G401.6 (cell line): ENCODE results near the gene TENM3.

Experiments used
- FAIRE-seq: peaks from 2 replicates; lab custom pipeline; 2012; peaks lifted over from hg19 to GRCh38; lab: Jason Lieb, UNC

TENM3 gene

GRCh38 chr4:182695009-182695408, 451.8 kb downstream of the TENM3 start:
- no peak for FAIRE-seq

- no peak for FAIRE-seq
Measured at GRCh38 chr4:182695842-182696241, 452.6 kb downstream of the TENM3 start.

- no peak for FAIRE-seq
Measured at GRCh38 chr4:182697094-182697493, 453.9 kb downstream of the TENM3 start.

DNA sequence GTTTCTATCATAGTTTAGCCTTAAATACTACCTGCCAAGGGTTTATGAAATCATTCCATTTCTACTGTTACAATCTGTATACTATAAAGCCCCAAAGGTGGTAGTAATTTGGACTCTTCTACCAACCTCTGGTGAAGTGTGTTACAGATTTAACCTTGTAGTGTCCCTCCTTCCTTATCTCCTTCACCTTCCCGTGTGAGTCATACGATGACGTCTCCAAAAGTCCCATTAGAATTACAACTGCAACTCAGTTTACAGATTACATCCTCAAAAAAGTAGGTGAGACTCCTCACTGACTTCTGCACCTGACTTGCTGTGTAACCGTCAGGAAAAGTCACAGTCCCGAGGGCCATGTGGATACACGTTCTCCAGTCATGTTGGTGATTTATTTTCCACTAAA, 455.0 kb downstream of the TENM3 start:
- FAIRE-seq: no peak

DNA sequence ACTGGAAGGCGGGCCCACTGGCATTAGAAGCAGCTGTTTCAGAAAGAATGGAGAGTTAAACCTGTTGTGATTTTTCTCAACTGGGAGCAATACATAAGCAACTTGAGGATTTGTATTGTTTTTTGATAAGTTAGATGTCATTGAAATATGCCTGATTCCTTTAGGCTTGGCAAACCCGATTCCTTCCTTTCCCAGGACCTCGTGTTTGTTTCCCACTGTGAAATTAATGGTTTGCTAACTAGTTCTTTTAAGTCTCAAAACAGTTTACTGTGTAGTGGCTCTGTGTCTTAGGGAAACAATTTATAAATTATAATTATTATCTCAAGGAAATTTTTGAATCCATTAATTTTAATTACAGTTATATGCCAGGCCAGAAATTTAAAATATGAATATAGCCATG, 456.0 kb downstream of the TENM3 start:
- no peak for FAIRE-seq

DNA sequence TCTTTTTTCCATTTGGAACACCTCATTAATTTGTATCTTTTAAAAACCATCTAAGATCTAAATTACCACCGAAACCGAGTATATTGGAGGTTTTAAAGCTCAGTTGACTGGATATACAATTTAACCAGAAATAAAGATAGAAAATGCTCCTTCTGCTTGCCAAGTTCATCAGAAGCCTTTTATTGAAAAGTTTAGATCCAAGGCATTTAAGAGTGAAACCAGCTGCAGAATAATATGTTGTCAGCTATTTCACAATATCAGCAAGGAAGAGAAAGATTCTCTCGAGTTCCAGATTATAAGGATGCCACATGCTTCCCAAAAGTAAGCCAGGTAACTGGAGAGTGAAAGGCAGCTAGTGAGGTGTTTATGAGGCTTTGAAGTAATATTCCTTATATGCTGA, 456.6 kb downstream of the TENM3 start:
- FAIRE-seq: no peak

DNA sequence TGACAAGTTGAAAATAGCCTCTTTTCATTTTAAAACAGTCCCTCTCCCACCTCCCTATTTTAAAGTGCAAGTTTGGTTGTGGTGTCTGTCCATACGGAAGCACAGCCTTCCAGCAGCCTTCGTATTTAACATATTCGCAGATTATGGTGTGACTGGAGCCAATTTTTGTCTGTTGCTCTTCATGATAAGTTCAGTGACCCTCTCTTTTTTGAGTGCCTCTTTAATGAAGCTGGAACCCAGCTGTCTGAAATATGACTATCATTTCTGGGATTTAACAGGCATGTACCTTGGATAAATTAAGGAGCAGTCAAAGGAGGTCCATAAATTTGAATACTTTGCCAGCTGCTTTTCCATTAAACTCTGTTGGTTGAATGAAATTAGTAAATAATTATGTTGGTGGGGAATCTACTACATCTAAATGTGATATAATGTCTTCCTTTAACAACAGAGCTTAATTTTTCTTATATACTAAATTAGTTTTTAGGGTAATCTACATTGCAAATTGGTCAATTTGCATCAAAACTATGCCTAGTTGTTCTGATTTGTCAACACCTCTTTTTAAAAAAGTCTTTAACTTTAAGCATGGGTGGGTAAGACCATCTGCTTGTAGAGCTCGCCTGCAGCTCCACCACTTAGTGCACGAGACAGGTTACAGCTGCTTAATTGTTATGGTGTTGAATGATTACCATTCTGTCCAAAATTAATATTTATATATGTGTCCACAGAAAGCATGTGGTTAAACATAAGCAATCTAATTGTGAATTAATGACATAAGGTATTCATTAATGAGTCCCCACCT, 457.4 kb downstream of the TENM3 start:
- FAIRE-seq: no peak

- no peak for FAIRE-seq
Measured at GRCh38 chr4:182704077-182704476, 460.9 kb downstream of the TENM3 start.

DNA sequence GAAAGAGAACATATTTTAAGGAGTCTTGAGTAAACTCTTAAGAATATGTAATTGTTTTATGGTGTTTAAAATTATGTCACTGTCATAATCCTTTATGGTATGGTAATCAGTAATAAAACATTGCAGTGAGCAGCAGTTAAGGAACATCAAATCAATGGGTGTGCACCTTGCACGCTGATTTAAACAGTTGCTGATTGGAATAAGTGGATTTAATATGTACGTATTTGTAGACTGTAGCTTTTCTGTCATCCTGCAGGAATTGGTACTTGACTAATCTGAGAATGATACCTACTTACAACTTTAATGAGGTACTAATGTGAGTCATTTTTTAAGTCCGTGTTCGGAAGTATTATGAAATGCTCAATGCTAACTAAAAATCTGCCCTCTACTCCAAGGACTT, 461.7 kb downstream of the TENM3 start:
- FAIRE-seq: no peak

- FAIRE-seq: no peak
Measured at GRCh38 chr4:182705389-182705788, 462.2 kb downstream of the TENM3 start.

DNA sequence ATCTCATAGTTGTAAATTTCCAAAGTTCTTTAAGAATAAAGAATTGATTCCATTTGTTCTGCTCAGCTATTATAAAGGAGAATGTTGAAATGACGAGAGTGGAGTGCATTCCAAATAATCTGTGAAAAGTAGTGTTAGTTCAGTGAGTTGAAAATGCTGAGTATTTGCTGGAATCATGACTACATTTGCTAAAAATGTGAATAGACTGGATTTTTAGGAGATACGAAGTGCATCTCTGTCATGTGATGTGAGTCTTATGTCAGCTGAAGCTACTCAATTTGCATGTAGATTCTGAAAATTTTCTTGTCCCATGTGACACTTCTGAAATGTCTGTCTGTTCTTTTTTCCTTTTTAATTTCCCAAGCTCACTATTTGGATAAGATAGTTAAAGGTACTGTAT, 468.0 kb downstream of the TENM3 start:
- no peak for FAIRE-seq

DNA sequence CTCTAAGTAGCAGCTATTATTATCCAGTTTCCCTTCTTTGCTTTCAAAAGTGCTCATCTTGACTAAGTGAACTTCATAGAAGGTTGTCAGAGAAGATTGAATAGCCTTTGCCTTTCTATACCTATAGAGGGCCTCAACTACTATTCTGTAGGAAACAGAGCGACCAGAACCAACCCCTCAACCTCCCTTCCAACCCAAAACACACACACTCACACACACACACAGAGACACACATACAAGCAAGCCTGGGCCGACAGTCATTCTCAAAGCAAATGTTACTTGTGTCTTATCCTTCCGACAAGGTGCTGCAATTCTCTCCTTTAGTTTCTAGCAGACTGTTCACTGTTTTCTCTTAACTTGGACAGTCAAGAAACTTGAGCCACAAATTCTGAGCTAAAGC, 472.3 kb downstream of the TENM3 start:
- no peak for FAIRE-seq

DNA sequence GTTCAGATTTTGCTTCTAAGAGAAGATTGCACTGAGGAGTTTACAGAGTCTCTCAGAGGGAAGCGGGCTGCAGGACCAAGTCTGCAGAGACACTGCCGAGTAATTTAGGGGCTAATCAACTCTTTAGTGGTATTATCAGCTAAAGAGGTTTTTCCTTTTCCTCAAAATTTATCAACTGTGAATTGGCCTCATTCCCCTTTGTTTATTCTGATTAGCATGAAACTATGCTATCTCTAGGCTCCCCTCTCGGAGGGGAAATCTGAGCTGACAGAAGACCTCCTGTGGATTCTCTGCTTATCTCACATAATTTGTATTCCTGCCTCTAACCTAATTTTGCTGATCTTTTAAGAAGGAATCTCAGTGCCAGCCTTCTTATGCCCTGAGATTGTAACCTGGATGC, 473.0 kb downstream of the TENM3 start:
- FAIRE-seq: no peak

- no peak for FAIRE-seq
Measured at GRCh38 chr4:182717788-182718583, 474.8 kb downstream of the TENM3 start.

DNA sequence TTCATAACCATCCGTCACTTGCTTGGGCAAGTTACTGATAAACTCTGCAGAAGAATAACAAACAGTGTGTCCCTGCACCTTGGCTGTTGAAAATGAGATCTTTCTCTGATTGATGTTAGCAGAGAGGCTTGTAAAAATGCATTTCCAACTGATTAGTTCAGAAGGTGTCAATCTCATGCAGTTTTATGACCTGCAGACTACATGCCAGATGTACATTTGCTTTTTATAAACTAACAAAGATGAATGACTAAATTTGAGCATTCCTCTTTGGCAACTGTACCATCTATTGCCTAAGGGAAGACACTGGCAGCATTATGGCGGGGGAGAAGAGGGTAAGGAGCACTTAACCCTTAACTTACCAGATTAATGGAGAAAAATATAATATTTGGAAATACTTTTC, 481.2 kb downstream of the TENM3 start:
- no peak for FAIRE-seq

GRCh38 chr4:182729516-182729915, 486.3 kb downstream of the TENM3 start:
- FAIRE-seq: no peak

GRCh38 chr4:182730791-182731190, 487.6 kb downstream of the TENM3 start:
- FAIRE-seq: no peak

DNA sequence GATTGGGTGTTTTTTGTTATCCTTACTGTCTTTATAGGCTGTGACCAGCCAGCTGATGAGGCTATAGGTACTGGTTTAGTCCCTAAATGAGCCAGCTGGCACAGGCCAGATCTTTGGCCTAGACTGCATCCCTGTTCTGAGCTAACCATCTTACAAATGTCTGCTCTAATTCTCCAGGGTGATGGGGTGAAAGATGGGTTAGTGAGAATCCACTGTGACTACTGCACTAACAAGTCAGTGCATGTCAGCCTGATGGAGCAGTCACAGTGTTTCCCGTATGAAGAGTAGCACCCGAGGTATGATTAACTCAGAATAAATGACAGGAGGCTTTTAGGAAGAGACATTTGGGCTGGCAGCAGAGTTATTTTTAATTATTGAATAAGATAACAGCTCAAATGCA, 493.0 kb downstream of the TENM3 start:
- no peak for FAIRE-seq

DNA sequence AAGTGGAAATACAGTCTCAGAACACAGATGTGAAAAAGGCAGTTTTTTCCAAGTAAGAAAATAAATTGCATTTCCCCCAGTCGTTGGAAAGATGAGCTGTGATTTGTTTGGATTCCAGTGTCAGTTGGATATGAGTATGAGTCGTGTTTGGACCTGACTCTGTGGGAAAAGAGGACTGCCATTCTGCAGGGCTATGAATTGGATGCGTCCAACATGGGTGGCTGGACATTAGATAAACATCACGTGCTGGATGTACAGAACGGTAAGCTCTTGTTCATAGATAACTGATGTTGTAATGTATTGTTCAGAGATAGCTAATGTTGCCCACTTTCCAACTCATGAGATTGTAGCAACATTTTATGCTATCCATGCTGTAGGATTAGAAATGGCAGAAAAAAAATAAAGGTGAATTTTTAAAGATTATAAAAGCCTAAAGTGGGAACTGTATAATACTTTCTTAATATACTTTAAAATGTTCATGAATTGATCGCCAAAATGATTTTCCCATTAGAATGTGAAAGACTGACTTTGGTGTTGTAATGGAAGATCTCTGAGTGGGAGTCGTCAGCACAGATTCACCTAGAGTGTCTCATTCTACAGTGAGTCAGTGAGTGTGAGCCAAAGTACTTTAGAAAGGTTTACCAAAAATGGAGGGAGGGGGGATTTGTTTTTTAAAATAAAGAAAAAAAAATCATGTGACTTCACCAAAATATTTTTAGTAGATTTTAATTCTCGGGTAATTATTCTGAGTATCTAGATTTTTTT, 495.3 kb downstream of the TENM3 start:
- FAIRE-seq: no peak

DNA sequence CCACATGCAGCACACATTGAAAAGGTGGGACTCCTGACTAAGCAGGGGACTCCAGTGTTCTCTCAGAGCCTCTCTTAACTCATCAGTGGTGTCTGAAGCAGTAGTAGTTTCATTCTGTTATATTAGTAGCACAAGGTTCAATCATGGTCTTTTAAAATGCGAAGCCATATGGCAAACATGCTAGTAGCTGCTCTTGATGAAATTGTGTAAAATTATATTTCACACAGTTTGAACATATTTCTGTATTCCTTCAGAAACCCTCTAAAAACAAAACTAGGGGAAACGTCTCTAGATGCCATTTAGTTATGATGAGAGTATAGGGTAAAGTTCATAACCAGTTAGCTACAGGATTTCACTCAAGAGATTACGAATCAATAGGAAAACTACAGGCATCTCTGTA, 497.1 kb downstream of the TENM3 start:
- no peak for FAIRE-seq

DNA sequence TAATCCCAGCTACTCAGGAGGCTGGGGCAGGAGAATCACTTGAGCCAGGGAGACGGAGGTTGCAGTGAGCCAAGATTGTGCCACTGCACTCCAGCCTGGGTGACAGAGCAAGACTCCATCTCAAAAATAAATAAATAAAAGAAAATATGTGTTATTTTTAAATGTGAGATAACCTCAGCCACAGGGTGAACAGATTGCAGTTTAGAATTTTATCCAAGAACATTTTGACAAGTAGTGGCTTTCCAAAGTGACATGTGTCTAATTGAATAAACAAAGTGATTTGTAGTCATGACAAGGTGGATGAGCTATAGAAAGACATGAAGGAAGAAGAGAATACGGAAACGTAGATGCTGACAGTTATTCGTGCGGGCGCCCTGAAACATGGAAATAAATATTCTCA, 497.9 kb downstream of the TENM3 start:
- no peak for FAIRE-seq

DNA sequence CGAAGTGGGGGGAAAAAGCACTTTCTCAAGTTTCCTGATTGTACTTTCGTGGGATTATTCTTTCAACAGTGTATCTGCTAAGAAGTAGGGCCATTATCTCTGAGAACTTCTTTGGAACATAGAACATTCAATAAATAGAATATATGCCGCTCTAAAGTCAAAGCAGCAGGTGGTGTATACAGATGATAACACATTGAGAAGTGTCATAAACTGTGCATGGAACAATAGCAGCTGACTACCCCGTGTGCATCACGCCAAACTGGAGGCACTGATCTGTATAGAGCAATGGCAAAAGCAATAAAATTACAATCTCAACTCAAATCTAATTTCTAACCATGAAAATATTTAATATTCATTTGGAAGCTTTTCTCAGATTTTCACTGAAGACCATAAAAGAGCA, 498.7 kb downstream of the TENM3 start:
- no peak for FAIRE-seq

DNA sequence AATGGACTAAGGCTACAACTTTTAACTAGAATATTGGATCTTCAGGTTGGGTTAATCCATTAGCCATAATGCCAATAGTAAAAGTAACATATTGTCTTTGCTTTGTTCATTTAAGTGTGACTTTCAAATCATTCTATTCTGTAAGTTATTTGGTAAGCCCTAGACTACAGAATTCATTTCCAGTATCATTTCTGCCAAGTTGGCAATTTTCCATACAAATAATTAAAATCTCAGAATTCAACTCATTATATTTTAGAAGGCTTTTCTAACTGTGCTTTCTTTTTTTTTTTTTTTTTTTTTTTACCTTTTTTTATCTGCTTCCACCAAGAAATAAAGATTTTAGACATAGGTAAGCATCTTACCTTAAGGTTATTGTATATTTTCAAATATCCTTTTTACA, 500.6 kb downstream of the TENM3 start:
- no peak for FAIRE-seq
